Loucy (cell line): ENCODE data around the gene AGPAT2.

Source experiments
- CTCF ChIP-seq: fragments of 200-600 bp; sonication (generic); conservative IDR thresholded peaks from 2 replicates; pipeline ENCODE4 v1.5.1; 2014; ENCODE audit warnings: mild to moderate bottlenecking, antibody characterized with exemption, low read length
- EZH2phosphoT487 ChIP-seq: fragments of 200-600 bp; IDR thresholded peaks from 2 replicates; pipeline ENCODE4 v1.6.1; 2018; ENCODE audit warnings: antibody characterized with exemption, mild to moderate bottlenecking, moderate library complexity, borderline replicate concordance

GRCh38 chr9:136735812-136736480 lies 48.7 kb upstream of the AGPAT2 start:
- TF ChIP-seq CTCF, result no peak
- no peak for TF ChIP-seq EZH2phosphoT487
